Activated CD4-positive, alpha-beta memory T cell treated with anti-CD3 and anti-CD28 coated beads, Interleukin-2, amount 10 ng/mL, durations not matched to agents 7 days and 5 days (primary cell): Measurements from ENCODE around the gene FCSK. TPM values are rescaled to one million over a fixed set of nuclear protein-coding genes. Genes with fewer than 3 reads are reported as not detected.
"Not testable (repeated sequence)": the region's sequence is repeated elsewhere in the genome, so short reads cannot be mapped to it uniquely, and the experiment has no call there.

Source experiments
- CTCF ChIA-PET: fragments of 350-600 bp; sonication (Branson Sonifier 250); formaldehyde crosslinking; loops from one replicate; lab custom pipeline; 2021; ENCODE audit warnings: antibody characterized with exemption, inconsistent platforms; lab: Charles Lee
- POLR2A ChIA-PET: fragments of 350-600 bp; sonication (Branson Sonifier 250); formaldehyde crosslinking; loops from one replicate; lab custom pipeline; 2021; ENCODE audit warnings: antibody characterized with exemption; lab: Charles Lee
- DNase-seq: peaks from one replicate; pipeline ENCODE4 v3.0.0-alpha.2; 2020
- H3K27ac Mint-ChIP-seq: one replicate; pipeline ENCODE4 v1.8.0; 2021; ENCODE audit warnings: mild to moderate bottlenecking, mixed read lengths
- H3K27me3 Mint-ChIP-seq: one replicate; pipeline ENCODE4 v1.8.0; 2021; ENCODE audit warnings: mixed read lengths
- H3K36me3 Mint-ChIP-seq: one replicate; pipeline ENCODE4 v1.8.0; 2021; ENCODE audit warnings: low read depth, mixed read lengths
- H3K4me1 Mint-ChIP-seq: one replicate; pipeline ENCODE4 v1.8.0; 2021; ENCODE audit warnings: mixed read lengths
- H3K4me3 Mint-ChIP-seq: one replicate; pipeline ENCODE4 v1.8.0; 2021; ENCODE audit warnings: mild to moderate bottlenecking, mixed read lengths
- H3K9me3 Mint-ChIP-seq: one replicate; pipeline ENCODE4 v1.8.0; 2021; ENCODE audit warnings: mixed read lengths
- total RNA-seq, 2 experiments: library from RNA; stranded (reverse); gene quantifications; one replicate each; pipeline ENCODE4 v1.2.3, GENCODE V29; 2021

FCSK gene
- total RNA-seq, 2 experiments from 2014 or later, result 17.3 to 17.4 TPM

DNA sequence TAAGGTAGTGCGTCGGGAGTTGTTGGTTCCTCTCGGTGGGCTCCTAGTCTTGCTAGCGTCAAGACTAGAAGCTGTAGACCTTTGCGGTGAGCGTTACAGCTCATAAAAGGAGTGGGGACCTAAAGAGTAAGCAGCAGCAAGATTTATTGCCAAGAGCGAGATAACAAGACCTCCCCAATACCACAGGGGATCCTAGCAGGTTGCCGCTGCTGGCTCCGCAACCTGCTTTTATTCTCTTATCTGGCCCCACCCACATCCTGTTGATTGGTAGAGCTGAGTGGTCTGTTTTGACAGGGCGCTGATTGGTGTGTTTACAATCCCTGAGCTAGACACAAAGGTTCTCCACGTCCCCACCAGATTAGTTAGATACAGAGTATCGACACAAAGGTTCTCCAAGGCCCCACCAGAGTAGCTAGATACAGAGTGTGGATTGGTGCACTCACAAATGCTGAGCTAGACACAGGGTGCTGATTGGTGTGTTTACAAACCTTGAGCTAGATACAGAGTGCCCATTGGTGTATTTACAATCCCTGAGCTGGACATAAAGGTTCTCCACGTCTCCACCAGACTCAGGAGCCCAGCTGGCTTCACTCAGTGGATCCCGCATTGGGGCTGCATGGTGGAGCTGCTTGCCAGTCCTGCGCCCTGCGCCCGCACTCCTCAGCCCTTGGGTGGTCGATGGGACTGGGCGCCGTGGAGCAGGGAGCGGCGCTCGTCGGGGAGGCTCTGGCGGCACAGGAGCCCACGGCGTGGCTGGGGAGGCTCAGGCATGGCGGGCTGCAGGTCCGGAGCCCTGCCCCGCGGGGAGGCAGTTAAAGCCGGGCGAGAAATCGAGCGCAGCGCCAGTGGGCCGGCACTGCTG is 4.0 kb upstream of the FCSK start:
- POLR2A ChIA-PET, result interaction anchor here (1.2 to 1.6 kb wide), 2 partner anchors 8 to 70 kb away, joined by 3 to 4 read pairs; no protein-coding TSS in a partner anchor
- CTCF ChIA-PET, DNase-seq, H3K4me3 Mint-ChIP-seq, H3K36me3 Mint-ChIP-seq, H3K9me3 Mint-ChIP-seq, H3K27ac Mint-ChIP-seq, H3K4me1 Mint-ChIP-seq, H3K27me3 Mint-ChIP-seq: not testable (repeated sequence)

DNA sequence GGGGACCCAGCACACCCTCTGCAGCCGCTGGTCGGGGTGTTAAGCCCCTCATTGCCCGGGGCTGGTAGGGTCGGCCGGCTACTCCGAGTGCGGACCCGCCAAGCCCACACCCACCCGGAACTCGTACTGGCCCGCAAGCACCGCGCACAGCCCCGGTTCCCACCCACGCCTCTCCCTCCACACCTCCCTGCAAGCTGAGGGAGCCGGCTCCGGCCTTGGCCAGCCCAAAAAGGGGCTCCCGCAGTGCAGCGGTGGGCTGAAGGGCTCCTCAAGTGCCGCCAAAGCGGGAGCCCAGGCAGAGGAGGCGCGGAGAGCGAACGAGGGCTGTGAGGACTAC is 3.4 kb upstream of the FCSK start:
- CTCF ChIA-PET, H3K27ac Mint-ChIP-seq, DNase-seq, H3K9me3 Mint-ChIP-seq, H3K36me3 Mint-ChIP-seq, H3K27me3 Mint-ChIP-seq, H3K4me3 Mint-ChIP-seq: not testable (repeated sequence)
- POLR2A ChIA-PET, result interaction anchor here (1.2 to 4.0 kb wide), 2 partner anchors 8 to 12 kb away, joined by 3 to 21 read pairs; partner anchors contain the start of gene ST3GAL2
- peaks cover 13% of the 10 kb centered on the region for H3K4me1 Mint-ChIP-seq

DNA sequence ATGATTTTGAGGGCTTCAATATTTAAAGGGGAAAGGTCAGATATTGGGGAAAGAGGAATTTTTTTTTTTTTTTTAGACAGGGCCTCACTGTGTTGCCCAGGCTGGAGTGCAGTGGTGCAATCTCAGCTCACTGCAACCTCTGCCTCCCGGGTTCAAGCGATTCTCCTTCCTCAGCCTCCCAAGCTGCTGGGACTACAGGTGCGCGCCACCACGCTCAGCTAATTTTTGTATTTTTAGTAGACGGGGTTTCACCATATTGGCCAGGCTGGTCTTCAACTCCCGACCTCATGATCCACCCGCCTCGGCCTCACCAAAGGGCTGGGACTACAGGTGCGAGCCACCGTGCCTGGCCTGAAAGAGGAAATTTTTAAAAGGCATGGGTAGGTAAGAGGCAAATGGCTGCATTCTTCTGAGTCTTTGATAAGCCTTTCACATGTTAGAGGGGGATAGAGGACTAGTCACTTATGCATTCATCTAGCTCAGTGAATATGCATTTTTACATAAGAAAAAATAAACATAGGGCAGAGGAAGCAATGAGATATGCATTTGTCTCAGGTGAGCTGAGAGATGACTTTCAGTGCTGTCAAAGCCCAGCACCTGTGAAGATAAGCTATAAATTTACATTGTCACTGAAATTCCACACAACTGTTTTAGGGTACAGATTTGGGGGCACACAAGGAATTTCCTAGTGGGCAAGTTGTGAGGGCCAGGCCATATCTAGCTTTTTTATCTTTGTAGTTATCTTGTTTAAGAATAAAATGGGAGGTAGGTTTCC is 1.1 kb upstream of the FCSK start:
- Mint-ChIP-seq H3K4me1 (peaks cover 18% of the 10 kb centered on the region), H3K4me3 (peak overlapping the region; percentile 87), H3K27ac (peak overlapping the region; percentile 47), H3K9me3 (no peaks in the 10 kb centered on the region), H3K36me3 (no peaks in the 10 kb centered on the region), H3K27me3 (peaks cover 5% of the 10 kb centered on the region)
- CTCF ChIA-PET, result interaction anchor here (0.7 to 2.2 kb wide), 7 partner anchors 15 to 373 kb away, joined by 3 to 11 read pairs (median 3); partner anchors contain the start of gene ST3GAL2
- POLR2A ChIA-PET, result interaction anchor here (0.9 to 4.0 kb wide), 6 partner anchors 10 to 75 kb away, joined by 3 to 21 read pairs (median 6); partner anchors contain the start of genes COG4 and ST3GAL2
- DNase-seq, result no peak

DNA sequence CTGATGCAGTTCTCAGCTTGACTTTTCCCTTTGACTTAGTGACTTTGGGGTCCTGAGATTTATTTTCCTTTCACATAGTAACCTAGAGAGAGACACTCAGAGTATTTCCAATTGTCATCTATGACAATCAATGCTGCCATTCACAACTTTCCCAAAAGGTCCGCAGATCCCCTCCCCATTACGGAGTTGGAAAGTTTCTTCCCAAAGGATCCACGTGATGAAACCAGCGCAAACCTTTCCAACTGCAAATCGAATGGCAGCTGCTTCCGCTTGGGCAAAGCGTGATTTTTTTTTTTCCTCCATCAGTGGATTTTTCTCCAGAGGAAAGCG is 538 bp upstream of the FCSK start:
- ChIA-PET CTCF (interaction anchor here (0.7 to 2.2 kb wide), 7 partner anchors 15 to 373 kb away, joined by 3 to 11 read pairs (median 3); partner anchors contain the start of gene ST3GAL2), POLR2A (interaction anchor here (0.9 to 4.0 kb wide), 7 partner anchors 11 to 107 kb away, joined by 3 to 21 read pairs (median 4); partner anchors contain the start of genes COG4, DDX19A and ST3GAL2)
- Mint-ChIP-seq H3K27ac (peak overlapping the region; percentile 47), H3K27me3 (peaks cover 5% of the 10 kb centered on the region), H3K4me1 (peaks cover 18% of the 10 kb centered on the region), H3K4me3 (peak overlapping the region; percentile 87), H3K9me3 (no peaks in the 10 kb centered on the region), H3K36me3 (no peaks in the 10 kb centered on the region)
- no peak for DNase-seq

DNA sequence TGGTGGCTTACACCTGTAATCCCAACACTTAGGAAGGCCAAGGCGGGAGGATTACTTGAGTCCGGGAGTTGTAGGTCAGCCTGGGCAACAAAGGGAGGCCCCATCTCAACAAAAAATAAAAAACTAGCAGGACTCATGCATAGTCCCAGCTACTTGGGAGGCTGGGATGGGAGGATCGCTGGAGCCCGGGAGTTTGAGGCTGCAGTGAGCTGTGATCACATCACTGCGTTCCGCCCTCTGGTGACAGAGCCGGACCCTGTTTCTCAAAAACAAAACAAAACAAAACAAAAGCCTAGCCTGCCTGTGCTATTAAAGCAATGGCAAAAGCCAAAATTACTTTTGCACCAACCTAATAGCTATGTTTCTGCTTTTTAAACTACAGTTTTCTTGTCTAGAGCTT is 1.5 kb downstream of the FCSK start:
- no peak overlapping the region for H3K27ac Mint-ChIP-seq
- H3K9me3 Mint-ChIP-seq, result no peaks in the 10 kb centered on the region
- no peaks in the 10 kb centered on the region for H3K27me3 Mint-ChIP-seq
- CTCF ChIA-PET, result interaction anchor here (0.7 to 1.4 kb wide), 2 partner anchors 53 to 62 kb away, joined by 3 to 4 read pairs; no protein-coding TSS in a partner anchor
- POLR2A ChIA-PET, result interaction anchor here (0.7 to 1.4 kb wide), 3 partner anchors 52 to 75 kb away, joined by 3 to 4 read pairs (median 3); no protein-coding TSS in a partner anchor
- no peaks in the 10 kb centered on the region for H3K36me3 Mint-ChIP-seq
- DNase-seq, result no peak
- peak overlapping the region; percentile 3 for H3K4me3 Mint-ChIP-seq
- peaks cover 18% of the 10 kb centered on the region for H3K4me1 Mint-ChIP-seq

DNA sequence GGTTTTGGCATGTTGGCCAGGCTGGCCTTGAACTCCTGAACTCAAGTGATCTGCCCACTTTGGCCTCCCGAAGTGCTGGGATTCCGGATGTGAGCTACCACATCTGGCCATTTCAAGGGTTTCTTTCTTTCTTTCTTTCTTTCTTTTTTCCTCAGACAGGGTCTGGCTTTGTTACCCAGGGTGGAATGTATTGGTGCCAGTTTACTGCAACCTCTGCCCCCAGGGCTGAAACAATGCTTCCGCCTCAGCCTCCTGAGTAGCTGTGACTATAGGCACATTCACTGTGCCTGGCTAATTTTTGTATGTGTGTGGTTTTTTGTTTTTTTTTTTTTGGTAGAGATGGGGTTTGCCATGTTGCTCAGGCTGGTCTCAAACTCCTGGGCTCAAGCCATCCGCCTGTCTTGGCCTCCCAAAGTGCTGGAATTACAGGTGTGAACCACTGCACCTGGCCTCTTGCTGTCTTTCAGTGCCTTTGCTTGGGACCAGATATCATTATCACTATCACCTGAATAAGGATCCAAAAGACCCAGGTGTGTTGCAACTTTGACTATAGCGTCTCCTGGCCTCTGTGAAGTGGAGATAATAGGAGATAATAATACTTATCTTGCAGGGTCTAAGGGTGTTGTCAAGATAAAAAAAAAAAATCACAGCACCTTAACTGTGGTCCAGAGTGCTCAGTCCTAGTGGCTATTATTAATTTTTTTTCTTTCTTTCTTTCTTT is 3.2 kb downstream of the FCSK start:
- Mint-ChIP-seq H3K4me1 (peaks cover 18% of the 10 kb centered on the region), H3K27ac (no peak overlapping the region), H3K9me3 (no peaks in the 10 kb centered on the region), H3K36me3 (no peaks in the 10 kb centered on the region), H3K27me3 (no peaks in the 10 kb centered on the region), H3K4me3 (no peak overlapping the region)
- ChIA-PET POLR2A (no interaction called here), CTCF (no interaction called here)
- no peak for DNase-seq

DNA sequence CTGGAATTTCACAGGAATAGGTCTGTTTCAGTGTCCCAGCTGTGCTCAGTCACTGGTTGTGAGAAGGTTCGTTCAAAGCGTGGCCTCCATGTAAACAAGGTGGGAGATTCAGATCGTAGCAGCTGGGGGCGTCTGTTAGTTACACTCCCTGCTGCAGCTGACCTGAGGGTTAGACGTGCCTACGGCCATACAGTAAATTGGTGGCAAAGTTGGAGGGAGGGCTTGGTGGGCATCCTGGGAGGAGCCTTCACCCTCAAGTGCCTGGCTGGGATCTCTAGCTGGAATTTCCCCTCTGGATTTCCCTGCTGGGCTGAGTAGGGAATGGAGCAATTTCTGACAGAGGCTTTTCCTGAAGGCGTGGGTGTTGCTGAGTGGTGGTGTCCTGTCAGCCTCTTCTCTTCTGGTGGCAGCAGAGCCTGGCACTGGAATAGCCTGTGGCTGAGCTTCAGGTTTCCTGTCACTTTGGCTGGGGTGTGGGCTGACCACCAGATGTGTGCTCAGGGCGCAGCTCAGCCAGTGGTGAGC is 6.4 kb downstream of the FCSK start:
- peaks cover 5% of the 10 kb centered on the region for H3K4me1 Mint-ChIP-seq
- H3K27me3 Mint-ChIP-seq, result no peaks in the 10 kb centered on the region
- POLR2A ChIA-PET, result no interaction called here
- CTCF ChIA-PET, result interaction anchor here (0.6 kb wide), 1 partner anchor 9 kb away, joined by 4 read pairs; no protein-coding TSS in a partner anchor
- no peaks in the 10 kb centered on the region for H3K36me3 Mint-ChIP-seq
- H3K27ac Mint-ChIP-seq, result no peak overlapping the region
- H3K9me3 Mint-ChIP-seq, result no peaks in the 10 kb centered on the region
- H3K4me3 Mint-ChIP-seq, result no peak overlapping the region
- no peak for DNase-seq

DNA sequence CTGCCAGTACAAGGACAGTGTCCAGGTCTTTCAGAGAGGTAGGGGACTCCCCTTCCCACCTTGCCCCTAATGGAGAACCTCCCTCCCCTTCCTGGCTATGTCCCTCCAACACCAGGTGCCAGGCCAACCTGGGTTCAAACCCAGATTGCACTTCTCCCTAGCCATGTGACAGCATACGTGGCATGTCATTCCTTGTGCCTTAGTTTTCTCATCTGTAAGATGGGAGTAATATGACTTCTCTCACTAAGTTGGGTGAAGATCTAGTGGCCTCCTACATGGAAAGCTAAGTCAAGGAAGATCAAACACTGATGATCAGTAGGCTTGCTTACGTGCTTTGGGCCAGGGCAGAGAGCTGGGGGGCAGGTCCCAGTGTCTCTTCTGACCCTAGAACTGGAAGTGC is 8.8 kb downstream of the FCSK start:
- POLR2A ChIA-PET, result no interaction called here

DNA sequence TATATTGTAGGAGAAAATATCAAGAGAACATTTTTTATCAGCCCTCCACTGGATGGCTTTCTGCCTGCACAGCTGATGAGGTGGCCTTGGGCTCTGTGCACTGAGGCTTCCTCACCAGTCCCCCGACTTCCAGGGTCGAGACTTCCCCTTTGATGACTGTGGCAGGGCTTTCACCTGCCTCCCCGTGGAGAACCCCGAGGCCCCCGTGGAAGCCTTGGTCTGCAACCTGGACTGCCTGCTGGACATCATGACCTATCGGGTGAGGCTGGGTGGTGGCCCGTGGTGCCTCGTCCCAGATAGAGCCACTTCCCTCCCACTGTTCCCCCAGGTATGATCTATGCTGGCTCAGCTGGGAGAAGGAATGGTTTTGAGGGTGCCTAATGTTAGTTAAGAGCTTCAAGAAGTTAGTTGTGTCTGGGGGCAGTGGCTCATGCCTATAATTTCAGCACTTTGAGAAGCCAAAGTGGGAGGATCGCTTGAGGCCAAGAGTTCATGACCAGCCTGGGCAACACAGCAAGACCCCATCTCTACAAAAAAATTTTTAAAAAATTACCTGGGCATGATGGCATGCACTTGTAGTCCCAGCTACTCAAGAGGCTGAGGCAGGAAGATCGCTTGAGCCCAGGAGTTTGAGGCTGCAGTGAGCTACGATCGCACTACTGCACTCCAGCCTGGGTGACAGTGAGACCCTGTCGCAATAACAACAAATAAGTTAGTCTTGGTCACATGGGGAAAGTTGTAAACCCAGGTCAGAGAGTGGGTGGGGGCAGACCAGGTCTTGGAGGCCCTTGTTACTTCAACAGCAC is 11.8 kb downstream of the FCSK start:
- POLR2A ChIA-PET, result interaction anchor here (0.9 kb wide), 1 partner anchor 85 kb away, joined by 4 read pairs; no protein-coding TSS in a partner anchor
- H3K4me3 Mint-ChIP-seq, result no peak overlapping the region
- no peak overlapping the region for H3K27ac Mint-ChIP-seq
- CTCF ChIA-PET, result interaction anchor here (0.6 kb wide), 1 partner anchor 92 kb away, joined by 3 read pairs; no protein-coding TSS in a partner anchor
- H3K9me3 Mint-ChIP-seq, result no peaks in the 10 kb centered on the region
- H3K4me1 Mint-ChIP-seq, result no peaks in the 10 kb centered on the region
- no peak for DNase-seq
- no peaks in the 10 kb centered on the region for H3K27me3 Mint-ChIP-seq
- H3K36me3 Mint-ChIP-seq, result no peaks in the 10 kb centered on the region

More for the DNA sequence above, 8.8 kb downstream of the FCSK start:
- Mint-ChIP-seq H3K36me3 (no peaks in the 10 kb centered on the region), H3K27ac (no peak overlapping the region), H3K27me3 (no peaks in the 10 kb centered on the region), H3K4me1 (no peaks in the 10 kb centered on the region), H3K9me3 (no peaks in the 10 kb centered on the region), H3K4me3 (no peak overlapping the region)
- no peak for DNase-seq
- CTCF ChIA-PET, result interaction anchor here (0.6 kb wide), 1 partner anchor 21 kb away, joined by 3 read pairs; no protein-coding TSS in a partner anchor

DNA sequence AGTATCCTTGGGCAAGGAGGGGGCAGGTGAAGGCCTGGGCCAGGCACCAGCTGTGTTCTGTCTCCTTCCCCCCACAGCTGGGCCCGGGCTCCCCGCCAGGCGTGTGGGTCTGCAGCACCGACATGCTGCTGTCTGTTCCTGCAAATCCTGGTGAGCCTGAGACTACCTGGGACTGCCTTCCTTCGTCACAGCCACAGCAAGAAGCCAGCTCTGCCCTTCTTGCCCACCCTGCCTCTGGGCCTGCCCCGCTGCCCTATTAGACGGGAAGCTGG is 12.3 kb downstream of the FCSK start:
- POLR2A ChIA-PET, result interaction anchor here (0.9 kb wide), 1 partner anchor 86 kb away, joined by 4 read pairs; no protein-coding TSS in a partner anchor
- CTCF ChIA-PET, result interaction anchor here (0.6 kb wide), 1 partner anchor 91 kb away, joined by 3 read pairs; no protein-coding TSS in a partner anchor
- Mint-ChIP-seq H3K36me3 (no peaks in the 10 kb centered on the region), H3K27me3 (no peaks in the 10 kb centered on the region), H3K27ac (no peak overlapping the region), H3K4me3 (no peak overlapping the region), H3K9me3 (no peaks in the 10 kb centered on the region), H3K4me1 (no peaks in the 10 kb centered on the region)
- no peak for DNase-seq

DNA sequence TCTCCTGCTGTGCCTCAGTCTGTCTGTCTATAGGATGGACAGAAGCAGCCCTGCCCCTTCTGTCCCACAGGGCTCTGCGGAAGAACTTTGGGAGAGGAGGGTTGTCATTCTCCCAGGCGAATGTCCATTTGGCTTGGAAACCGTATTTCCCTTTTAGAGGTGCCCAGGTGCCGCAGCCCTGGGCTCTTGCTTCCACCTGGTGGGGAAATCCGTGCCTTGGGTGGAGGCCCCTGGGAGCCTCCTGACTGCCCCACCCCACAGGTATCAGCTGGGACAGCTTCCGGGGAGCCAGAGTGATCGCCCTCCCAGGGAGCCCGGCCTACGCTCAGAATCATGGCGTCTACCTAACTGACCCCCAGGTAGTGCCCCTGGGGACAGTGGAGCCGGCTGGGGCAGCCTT is 12.7 kb downstream of the FCSK start:
- Mint-ChIP-seq H3K4me3 (no peak overlapping the region), H3K4me1 (no peaks in the 10 kb centered on the region), H3K9me3 (no peaks in the 10 kb centered on the region), H3K27ac (no peak overlapping the region), H3K36me3 (no peaks in the 10 kb centered on the region), H3K27me3 (no peaks in the 10 kb centered on the region)
- no peak for DNase-seq
- ChIA-PET POLR2A (no interaction called here), CTCF (no interaction called here)
